IgD-negative memory B cell (primary cell): Measurements from ENCODE around the gene NCKAP5. TPM values are rescaled to one million over a fixed set of nuclear protein-coding genes. Genes with fewer than 3 reads are reported as not detected.

Experiments used
- H3K27ac Mint-ChIP-seq, 3 donors: one replicate each; pipeline ENCODE4 v1.8.0; 2020 to 2022; ENCODE audit warnings: mild to moderate bottlenecking in 3 of 3, mixed read lengths in 3 of 3, moderate library complexity in 1 of 3
- H3K27me3 Mint-ChIP-seq: one replicate; pipeline ENCODE4 v1.8.0; 2021; ENCODE audit warnings: mixed read lengths
- H3K36me3 Mint-ChIP-seq: one replicate; pipeline ENCODE4 v1.8.0; 2020; ENCODE audit warnings: mild to moderate bottlenecking, mixed read lengths
- H3K4me1 Mint-ChIP-seq, 3 donors: one replicate each; pipeline ENCODE4 v1.8.0; 2020 to 2022; ENCODE audit warnings: mixed read lengths in 3 of 3, mild to moderate bottlenecking in 1 of 3
- H3K4me3 Mint-ChIP-seq, 4 donors: one replicate each; pipeline ENCODE4 v1.8.0; 2020 to 2022; ENCODE audit warnings: mild to moderate bottlenecking in 4 of 4, mixed read lengths in 4 of 4, moderate library complexity in 3 of 4
- H3K9me3 Mint-ChIP-seq, 3 donors: one replicate each; pipeline ENCODE4 v1.8.0; 2020 to 2021; ENCODE audit warnings: mixed read lengths in 3 of 3, mild to moderate bottlenecking in 1 of 3
- polyA plus RNA-seq: library from polyadenylated mRNA; unstranded; fragments of 300-500 nt; fragmentation: Illumina TruSeq; gene quantifications from one replicate; pipeline ENCODE4 v1.2.3, GENCODE V29; 2021

The NCKAP5 gene
- polyA plus RNA-seq, 1 donor from 2014 or later, result not detected

- no peak overlapping the region for H3K4me3 Mint-ChIP-seq
- H3K36me3 Mint-ChIP-seq, result no peaks in the 10 kb centered on the region
- peaks cover 0 to 1% (median 0%) of the 10 kb centered on the region in 3 donors for H3K4me1 Mint-ChIP-seq
- no peaks in the 10 kb centered on the region for H3K9me3 Mint-ChIP-seq
- no peaks in the 10 kb centered on the region for H3K27me3 Mint-ChIP-seq
- H3K27ac Mint-ChIP-seq, result no peak overlapping the region
Observed at GRCh38 chr2:133139847-133140533, 428.3 kb downstream of the NCKAP5 start.

- Mint-ChIP-seq H3K27ac (no peak overlapping the region), H3K4me1 (peaks cover 0 to 1% (median 0%) of the 10 kb centered on the region in 3 donors), H3K27me3 (no peaks in the 10 kb centered on the region), H3K9me3 (no peaks in the 10 kb centered on the region), H3K4me3 (no peak overlapping the region), H3K36me3 (no peaks in the 10 kb centered on the region)
Observed at GRCh38 chr2:133138693-133139092, 429.6 kb downstream of the NCKAP5 start.

- H3K27ac Mint-ChIP-seq, result no peak overlapping the region
- H3K4me1 Mint-ChIP-seq, result no peaks in the 10 kb centered on the region
- no peak overlapping the region for H3K4me3 Mint-ChIP-seq
- no peaks in the 10 kb centered on the region for H3K27me3 Mint-ChIP-seq
- peaks cover 0 to 3% (median 0%) of the 10 kb centered on the region in 3 donors for H3K9me3 Mint-ChIP-seq
- H3K36me3 Mint-ChIP-seq, result no peaks in the 10 kb centered on the region
Observed at GRCh38 chr2:133135035-133135654, 433.1 kb downstream of the NCKAP5 start.

- H3K27me3 Mint-ChIP-seq, result no peaks in the 10 kb centered on the region
Observed at GRCh38 chr2:133130548-133131246, 437.6 kb downstream of the NCKAP5 start.

GRCh38 chr2:133124446-133124845 lies 443.8 kb downstream of the NCKAP5 start:
- Mint-ChIP-seq H3K4me1 (no peaks in the 10 kb centered on the region), H3K27ac (no peak overlapping the region), H3K36me3 (no peaks in the 10 kb centered on the region), H3K27me3 (no peaks in the 10 kb centered on the region), H3K4me3 (no peak overlapping the region), H3K9me3 (peaks cover 0 to 2% (median 0%) of the 10 kb centered on the region in 3 donors)

More at GRCh38 chr2:133130548-133131246, 437.6 kb downstream of the NCKAP5 start:
- Mint-ChIP-seq H3K36me3 (no peaks in the 10 kb centered on the region), H3K9me3 (peaks cover 0 to 3% (median 0%) of the 10 kb centered on the region in 3 donors), H3K27ac (no peak overlapping the region), H3K4me3 (no peak overlapping the region), H3K4me1 (no peaks in the 10 kb centered on the region)

- peaks cover 0 to 2% (median 0%) of the 10 kb centered on the region in 3 donors for H3K9me3 Mint-ChIP-seq
- no peaks in the 10 kb centered on the region for H3K36me3 Mint-ChIP-seq
- H3K27ac Mint-ChIP-seq, result no peak overlapping the region
- H3K4me3 Mint-ChIP-seq, result no peak overlapping the region
- no peaks in the 10 kb centered on the region for H3K27me3 Mint-ChIP-seq
- H3K4me1 Mint-ChIP-seq, result no peaks in the 10 kb centered on the region
Observed at GRCh38 chr2:133123904-133124303, 444.4 kb downstream of the NCKAP5 start.

GRCh38 chr2:133123393-133123792 lies 444.9 kb downstream of the NCKAP5 start:
- Mint-ChIP-seq H3K9me3 (peaks cover 0 to 2% (median 0%) of the 10 kb centered on the region in 3 donors), H3K27ac (no peak overlapping the region), H3K4me1 (no peaks in the 10 kb centered on the region), H3K4me3 (no peak overlapping the region), H3K27me3 (no peaks in the 10 kb centered on the region), H3K36me3 (no peaks in the 10 kb centered on the region)

GRCh38 chr2:133122529-133122928 lies 445.7 kb downstream of the NCKAP5 start:
- no peaks in the 10 kb centered on the region for H3K4me1 Mint-ChIP-seq
- H3K36me3 Mint-ChIP-seq, result no peaks in the 10 kb centered on the region
- H3K27me3 Mint-ChIP-seq, result no peaks in the 10 kb centered on the region
- H3K27ac Mint-ChIP-seq, result no peak overlapping the region
- no peak overlapping the region for H3K4me3 Mint-ChIP-seq
- peaks cover 0 to 2% (median 0%) of the 10 kb centered on the region in 3 donors for H3K9me3 Mint-ChIP-seq

- no peak overlapping the region for H3K27ac Mint-ChIP-seq
- H3K27me3 Mint-ChIP-seq, result no peaks in the 10 kb centered on the region
- peaks cover 0 to 2% (median 0%) of the 10 kb centered on the region in 3 donors for H3K9me3 Mint-ChIP-seq
- no peaks in the 10 kb centered on the region for H3K36me3 Mint-ChIP-seq
- no peaks in the 10 kb centered on the region for H3K4me1 Mint-ChIP-seq
- no peak overlapping the region for H3K4me3 Mint-ChIP-seq
Observed at GRCh38 chr2:133120310-133120709, 448.0 kb downstream of the NCKAP5 start.

GRCh38 chr2:133110201-133110600 lies 458.1 kb downstream of the NCKAP5 start:
- Mint-ChIP-seq H3K36me3 (no peaks in the 10 kb centered on the region), H3K4me1 (no peaks in the 10 kb centered on the region), H3K27ac (no peak overlapping the region), H3K4me3 (no peak overlapping the region), H3K27me3 (peaks cover 3% of the 10 kb centered on the region), H3K9me3 (peaks cover 0 to 2% (median 0%) of the 10 kb centered on the region in 3 donors)

- Mint-ChIP-seq H3K9me3 (peaks cover 0 to 2% (median 0%) of the 10 kb centered on the region in 3 donors), H3K27ac (no peak overlapping the region), H3K4me3 (no peak overlapping the region), H3K36me3 (no peaks in the 10 kb centered on the region), H3K27me3 (peaks cover 3% of the 10 kb centered on the region), H3K4me1 (no peaks in the 10 kb centered on the region)
Observed at GRCh38 chr2:133109772-133110171, 458.5 kb downstream of the NCKAP5 start.

- no peak overlapping the region for H3K4me3 Mint-ChIP-seq
Observed at GRCh38 chr2:133107058-133107815, 461.0 kb downstream of the NCKAP5 start.

GRCh38 chr2:133104871-133105270 lies 463.4 kb downstream of the NCKAP5 start:
- Mint-ChIP-seq H3K9me3 (peaks cover 2 to 7% (median 3%) of the 10 kb centered on the region in 3 donors), H3K27ac (no peak overlapping the region), H3K4me1 (no peaks in the 10 kb centered on the region), H3K36me3 (peaks cover 1% of the 10 kb centered on the region), H3K27me3 (peaks cover 3% of the 10 kb centered on the region), H3K4me3 (no peak overlapping the region)

More at GRCh38 chr2:133107058-133107815, 461.0 kb downstream of the NCKAP5 start:
- Mint-ChIP-seq H3K36me3 (peaks cover 1% of the 10 kb centered on the region), H3K27me3 (peaks cover 3% of the 10 kb centered on the region), H3K4me1 (no peaks in the 10 kb centered on the region), H3K9me3 (peaks cover 2 to 7% (median 3%) of the 10 kb centered on the region in 3 donors), H3K27ac (no peak overlapping the region)

- no peaks in the 10 kb centered on the region for H3K4me1 Mint-ChIP-seq
- H3K27ac Mint-ChIP-seq, result no peak overlapping the region
- H3K9me3 Mint-ChIP-seq, result peaks cover 0 to 4% (median 3%) of the 10 kb centered on the region in 3 donors
- no peaks in the 10 kb centered on the region for H3K27me3 Mint-ChIP-seq
- peaks cover 1% of the 10 kb centered on the region for H3K36me3 Mint-ChIP-seq
- no peak overlapping the region for H3K4me3 Mint-ChIP-seq
Observed at GRCh38 chr2:133098787-133099186, 469.5 kb downstream of the NCKAP5 start.

GRCh38 chr2:133097666-133098065 lies 470.6 kb downstream of the NCKAP5 start:
- no peaks in the 10 kb centered on the region for H3K27me3 Mint-ChIP-seq
- H3K9me3 Mint-ChIP-seq, result peaks cover 0 to 4% (median 3%) of the 10 kb centered on the region in 3 donors
- no peaks in the 10 kb centered on the region for H3K4me1 Mint-ChIP-seq
- no peak overlapping the region for H3K4me3 Mint-ChIP-seq
- no peaks in the 10 kb centered on the region for H3K36me3 Mint-ChIP-seq
- no peak overlapping the region for H3K27ac Mint-ChIP-seq
